Epithelial cell of esophagus (primary cell): ENCODE measurements around the gene DMAC2L.
A peak's percentile ranks its signal among the peaks of the same experiment; 100 is the strongest.

Source experiments
- DNase-seq: peaks from one replicate; pipeline ENCODE4 v3.0.0; 2010; ENCODE audit warnings: low read depth
- H3K4me3 ChIP-seq: 2 replicates; pipeline ENCODE4 v1.5.1; 2011; ENCODE audit warnings: mild to moderate bottlenecking, low read length, control low read depth
- TF ChIP-seq, protein P1 (sequence below): IDR thresholded peaks from 2 replicates; pipeline ENCODE4 v1.5.1; 2011; ENCODE audit warnings: low read depth, mild to moderate bottlenecking, low read length, control low read depth, inconsistent platforms; ENCODE audit not compliant: insufficient read depth; ENCODE audit errors: missing control alignments

Gene DMAC2L

DNA sequence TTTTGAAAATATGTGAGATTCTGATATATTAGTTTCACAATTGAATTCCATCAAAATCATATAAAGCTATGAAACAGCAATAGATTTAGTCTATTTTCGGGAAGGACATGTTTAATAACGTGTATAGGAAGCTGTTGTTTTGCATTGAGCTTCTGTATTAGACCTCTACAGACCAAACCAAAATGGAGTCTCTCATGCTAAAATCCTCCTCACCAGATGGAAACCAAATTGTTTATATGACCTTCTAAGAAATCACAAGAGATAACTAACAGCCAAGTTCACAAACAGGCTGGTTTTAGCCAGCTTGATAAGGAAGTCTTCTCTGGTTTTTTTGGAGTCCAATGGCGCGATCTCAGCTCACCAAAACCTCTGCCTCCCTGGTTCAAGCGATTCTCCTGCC, 24.0 kb upstream of the DMAC2L start:
- no peak overlapping the region for H3K4me3 ChIP-seq
- TF ChIP-seq, protein P1, sequence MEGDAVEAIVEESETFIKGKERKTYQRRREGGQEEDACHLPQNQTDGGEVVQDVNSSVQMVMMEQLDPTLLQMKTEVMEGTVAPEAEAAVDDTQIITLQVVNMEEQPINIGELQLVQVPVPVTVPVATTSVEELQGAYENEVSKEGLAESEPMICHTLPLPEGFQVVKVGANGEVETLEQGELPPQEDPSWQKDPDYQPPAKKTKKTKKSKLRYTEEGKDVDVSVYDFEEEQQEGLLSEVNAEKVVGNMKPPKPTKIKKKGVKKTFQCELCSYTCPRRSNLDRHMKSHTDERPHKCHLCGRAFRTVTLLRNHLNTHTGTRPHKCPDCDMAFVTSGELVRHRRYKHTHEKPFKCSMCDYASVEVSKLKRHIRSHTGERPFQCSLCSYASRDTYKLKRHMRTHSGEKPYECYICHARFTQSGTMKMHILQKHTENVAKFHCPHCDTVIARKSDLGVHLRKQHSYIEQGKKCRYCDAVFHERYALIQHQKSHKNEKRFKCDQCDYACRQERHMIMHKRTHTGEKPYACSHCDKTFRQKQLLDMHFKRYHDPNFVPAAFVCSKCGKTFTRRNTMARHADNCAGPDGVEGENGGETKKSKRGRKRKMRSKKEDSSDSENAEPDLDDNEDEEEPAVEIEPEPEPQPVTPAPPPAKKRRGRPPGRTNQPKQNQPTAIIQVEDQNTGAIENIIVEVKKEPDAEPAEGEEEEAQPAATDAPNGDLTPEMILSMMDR, result no peak
- no peak for DNase-seq

DNA sequence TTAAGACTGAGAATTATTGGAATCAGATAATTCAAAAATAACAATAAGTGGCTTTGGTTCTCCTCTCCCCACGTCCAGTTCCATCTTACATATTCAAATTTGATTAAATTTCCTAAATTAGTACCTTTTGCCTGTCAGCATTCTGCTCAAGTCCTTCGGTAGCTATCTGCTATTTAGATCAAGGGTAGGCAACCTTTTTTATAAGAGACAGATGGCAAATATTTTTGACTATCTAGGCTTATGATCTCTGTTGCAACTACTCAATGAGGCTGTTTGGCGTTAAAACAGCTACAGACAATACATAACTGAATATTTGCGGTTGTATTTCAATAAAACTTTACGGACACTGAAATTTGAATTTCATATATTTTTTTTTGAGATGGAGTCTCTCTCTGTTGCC, 21.8 kb upstream of the DMAC2L start:
- DNase-seq, result no peak
- TF ChIP-seq, protein P1, result no peak
- no peak overlapping the region for H3K4me3 ChIP-seq

DNA sequence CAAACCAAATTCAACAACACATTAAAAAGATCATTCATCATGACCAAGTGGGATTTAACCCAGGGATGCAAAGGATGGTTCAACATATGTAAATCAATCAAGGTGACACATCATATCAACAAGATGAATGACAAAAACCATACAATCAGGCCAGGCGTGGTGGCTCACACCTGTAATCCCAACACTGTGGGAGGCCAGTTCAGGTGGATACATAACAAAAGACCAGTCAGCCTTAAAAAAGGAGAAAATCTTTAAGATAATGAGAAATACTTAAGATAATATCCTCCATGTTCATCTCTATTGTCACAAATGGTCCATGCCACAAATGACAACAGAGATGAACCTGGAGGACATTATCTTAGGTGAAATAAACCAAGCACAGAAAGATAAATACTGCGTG, 12.5 kb upstream of the DMAC2L start:
- H3K4me3 ChIP-seq, result no peak overlapping the region
- TF ChIP-seq, protein P1, result no peak
- DNase-seq, result no peak

DNA sequence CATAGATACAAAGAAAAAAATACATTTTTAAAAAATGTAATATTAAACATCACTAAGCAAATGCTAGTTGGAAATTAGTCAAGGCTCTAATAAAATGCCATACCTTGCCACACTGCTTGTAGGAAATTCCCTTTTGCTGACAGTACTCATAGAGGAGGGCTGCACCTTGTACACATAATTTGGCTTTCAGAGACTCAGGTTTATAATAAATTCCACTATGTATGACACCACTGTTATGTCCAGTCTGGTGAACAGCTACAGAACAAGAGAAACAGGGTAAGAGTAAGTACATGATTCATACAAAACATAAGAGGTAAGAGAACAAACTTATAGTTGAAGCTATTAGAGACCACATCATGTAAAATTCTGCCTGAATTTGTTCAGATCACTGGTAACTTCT, 10.2 kb upstream of the DMAC2L start:
- TF ChIP-seq, protein P1, result no peak
- no peak overlapping the region for H3K4me3 ChIP-seq
- peak; percentile 13 for DNase-seq

DNA sequence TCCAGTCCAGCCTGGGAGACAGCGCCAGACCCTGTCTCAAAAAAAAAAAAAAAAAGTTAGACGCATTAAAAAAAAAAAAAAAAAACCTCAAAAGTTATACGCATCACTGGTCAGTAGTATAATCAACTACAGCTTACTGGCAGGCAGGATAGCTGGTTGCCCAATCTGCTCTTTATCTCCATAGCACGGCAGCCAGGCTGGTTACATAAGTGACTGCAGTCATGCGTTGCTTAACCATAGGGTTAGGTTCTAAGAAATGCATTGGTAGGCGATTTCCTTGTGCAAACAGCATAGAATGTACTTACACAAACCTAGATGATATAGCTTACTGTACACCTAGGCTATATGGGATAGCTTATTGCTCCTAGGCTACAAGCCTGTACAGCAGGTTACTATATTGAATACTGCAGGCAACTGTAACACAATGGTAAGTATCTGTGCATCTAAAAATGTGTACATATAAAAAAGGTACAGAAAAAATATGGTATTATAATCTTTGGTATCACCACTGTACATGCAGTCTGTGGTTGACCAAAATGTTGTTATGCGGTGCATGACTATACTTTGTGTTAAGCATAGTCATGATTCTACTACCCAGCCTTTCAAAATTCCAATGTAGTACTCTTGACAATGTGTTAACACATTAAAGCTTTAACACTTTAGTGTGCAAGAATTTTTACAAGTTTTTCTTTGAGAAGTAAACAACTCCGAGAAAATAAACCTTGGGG, 8.2 kb upstream of the DMAC2L start:
- TF ChIP-seq, protein P1, result no peak
- peak; percentile 72 for DNase-seq
- H3K4me3 ChIP-seq, result no peak overlapping the region

DNA sequence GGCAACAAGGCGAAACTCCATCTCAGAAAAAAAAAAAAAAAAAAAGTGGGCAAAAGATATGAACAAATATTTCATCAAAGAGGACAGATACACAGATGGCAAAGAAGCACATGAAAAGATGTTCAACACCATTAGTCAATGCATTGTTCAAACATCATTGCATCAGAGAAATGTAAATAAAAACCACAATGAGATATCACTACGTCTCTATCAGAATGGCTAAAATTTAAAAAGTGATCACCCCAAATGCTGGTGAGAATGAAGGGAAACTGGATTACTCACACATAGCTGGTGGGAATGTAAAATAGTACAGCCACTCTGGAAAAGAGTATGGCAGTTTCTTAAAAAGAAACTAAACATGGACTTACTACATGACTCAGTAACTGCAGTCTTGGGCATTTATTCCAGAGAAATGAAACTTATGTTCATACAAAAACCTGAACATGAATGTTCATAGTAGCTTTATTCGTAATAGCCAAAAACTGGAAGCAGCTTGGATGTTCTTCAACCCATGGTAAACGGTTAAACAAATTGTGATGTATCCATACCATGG, 3.7 kb upstream of the DMAC2L start:
- peak; percentile 18 for DNase-seq
- no peak overlapping the region for H3K4me3 ChIP-seq
- TF ChIP-seq, protein P1, result no peak

DNA sequence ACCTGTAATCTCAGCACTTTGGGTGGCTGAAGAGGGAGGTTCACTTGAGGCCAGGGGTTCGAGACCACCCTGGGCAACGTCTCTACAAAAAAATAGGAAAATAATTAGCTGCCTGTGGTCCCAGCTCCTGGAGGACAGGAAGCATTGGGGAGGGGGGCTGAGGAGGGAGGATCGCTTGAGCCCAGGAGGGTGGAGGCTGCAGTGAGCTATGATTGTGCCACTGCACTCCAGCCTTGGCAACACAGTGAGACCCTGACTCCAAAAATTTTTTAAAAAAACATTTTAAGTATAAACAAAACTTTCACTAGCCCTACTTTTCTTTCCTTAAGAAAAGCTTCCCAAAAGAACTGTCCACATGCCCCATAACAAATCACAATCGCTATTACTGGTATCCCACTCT, 1.7 kb upstream of the DMAC2L start:
- TF ChIP-seq, protein P1, result no peak
- no peak overlapping the region for H3K4me3 ChIP-seq
- no peak for DNase-seq
